Renal cortical epithelial cell (primary cell): Measurements from ENCODE around the gene NRL. TPM values are rescaled to one million over a fixed set of nuclear protein-coding genes. Genes with fewer than 3 reads are reported as not detected.

Experiments
- DNase-seq: peaks from one replicate; pipeline ENCODE4 v3.0.0-alpha.2; 2011; ENCODE audit warnings: low read depth
- total RNA-seq: library from RNA; depleted of rRNA; stranded (reverse); fragments of >200 nt; gene quantifications from 2 replicates; pipeline ENCODE4 v1.2.3, GENCODE V29; 2014

Gene NRL
- total RNA-seq = 1.6 and 2.4 TPM in 2 replicates

DNA sequence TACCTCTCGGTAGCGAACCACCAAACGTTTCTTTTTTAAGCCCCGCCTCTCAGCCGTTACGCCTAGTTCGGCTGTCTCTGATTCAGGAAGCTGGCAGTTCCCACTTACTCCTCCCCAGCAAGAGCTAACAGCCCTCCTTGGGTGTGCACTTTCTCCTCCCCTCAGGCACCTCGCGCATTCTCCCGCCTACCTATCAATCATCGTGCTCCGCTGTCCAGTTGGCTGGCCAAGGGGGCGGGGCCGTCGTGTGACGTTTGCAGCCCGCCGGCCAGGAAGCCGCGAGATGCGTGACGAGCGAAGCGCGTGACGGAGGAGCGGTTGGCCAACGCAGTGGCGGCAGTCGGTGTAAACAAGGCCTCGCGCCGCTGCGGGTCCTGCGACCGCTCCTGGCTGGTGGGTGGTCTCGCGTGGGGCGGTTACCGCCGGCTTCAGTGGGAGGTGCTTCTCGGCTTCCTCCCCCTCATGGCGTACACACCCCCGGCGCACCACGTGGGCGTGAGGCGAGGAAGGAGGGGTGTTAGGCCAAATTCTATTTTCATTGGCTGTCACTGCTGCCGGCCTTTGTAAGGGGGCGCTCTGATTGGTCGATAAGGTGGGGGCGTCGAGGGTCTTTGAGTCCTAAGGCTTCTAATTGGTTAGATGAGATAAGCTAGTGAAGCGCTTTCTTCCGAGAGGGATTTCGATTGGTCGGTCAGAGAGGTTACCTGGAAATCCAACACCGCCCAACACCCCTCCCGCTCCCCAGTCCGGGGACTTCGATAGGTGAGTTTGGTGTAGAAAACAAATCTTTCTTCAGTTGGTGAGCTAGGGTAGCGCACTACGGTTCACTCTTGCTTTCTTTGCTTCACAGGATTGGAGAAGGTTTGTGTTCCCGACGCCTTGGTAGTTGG lies at the start of gene NRL, which contains the start of gene DCAF11:
Gene NRL (minus strand): TSS at position 418 of the 890 bp plus-strand sequence. CDS start 32,101 bp downstream, outside the sequence.
Gene DCAF11 (plus strand): TSS at position 246 of the 890 bp plus-strand sequence. CDS start 818 bp downstream, outside the sequence.
- DNase-seq = peak; percentile 99

DNA sequence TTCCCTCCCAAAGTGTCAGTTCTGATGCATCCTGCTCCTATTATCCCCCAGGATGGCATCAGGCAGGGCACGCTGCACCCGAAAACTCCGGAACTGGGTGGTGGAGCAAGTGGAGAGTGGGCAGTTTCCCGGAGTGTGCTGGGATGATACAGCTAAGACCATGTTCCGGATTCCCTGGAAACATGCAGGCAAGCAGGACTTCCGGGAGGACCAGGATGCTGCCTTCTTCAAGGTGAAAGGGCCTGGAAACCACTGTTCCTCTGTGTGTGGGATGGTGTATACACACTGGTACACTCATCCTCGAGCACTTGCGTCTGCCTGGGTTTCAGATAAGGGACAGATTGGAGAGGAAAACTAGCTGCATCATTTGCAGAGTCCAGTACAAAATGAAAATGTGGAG lies 47.3 kb upstream of the NRL start:
- DNase-seq = no peak

DNA sequence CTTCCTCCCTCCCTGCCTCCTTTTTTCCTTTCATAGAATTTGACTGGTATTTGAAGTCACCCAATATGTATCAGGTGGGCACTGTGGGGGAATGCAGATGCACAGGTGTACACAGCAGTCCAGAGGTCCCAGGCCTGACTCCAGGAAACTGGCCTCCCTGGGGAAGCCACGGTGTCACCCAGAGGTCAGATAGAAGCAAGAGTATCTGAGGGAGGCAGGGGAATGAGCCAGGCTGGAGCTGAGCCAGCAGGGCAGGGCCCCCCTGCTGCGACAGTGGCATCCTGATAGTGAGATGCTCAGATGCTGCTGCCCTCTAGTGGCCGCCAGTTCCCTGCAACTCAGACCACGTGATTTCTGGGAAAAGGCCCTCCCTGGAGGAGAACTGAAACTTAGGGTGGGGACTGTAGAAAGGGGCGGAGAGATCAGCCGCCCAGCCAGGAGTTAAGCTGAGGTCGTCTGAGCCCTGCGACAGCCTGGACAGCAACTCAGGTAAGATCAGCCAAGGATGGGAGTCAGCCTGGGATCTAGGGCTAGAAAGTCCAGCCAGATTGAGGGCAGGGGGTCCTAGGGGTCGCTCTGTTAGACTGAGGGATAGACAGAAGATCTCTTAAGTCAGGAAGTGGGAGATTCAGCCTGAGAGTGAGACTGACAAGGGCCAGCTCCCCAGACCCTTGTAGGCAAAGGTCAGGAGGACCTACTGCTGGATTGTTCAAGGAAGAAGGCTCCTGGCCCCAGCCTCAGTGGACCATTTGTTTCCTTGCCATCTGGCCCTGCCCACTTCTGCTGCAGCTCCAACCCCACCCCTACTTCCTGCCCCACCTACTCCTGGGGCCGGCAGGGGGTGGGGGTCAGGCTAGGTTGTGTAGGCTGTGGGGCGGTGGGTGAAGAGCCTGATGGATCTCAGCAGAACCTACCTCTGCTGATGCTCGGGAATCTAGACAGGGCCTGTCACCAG lies 46.4 kb upstream of the NRL start, which contains the start of gene IRF9:
Gene IRF9 (plus strand): TSS at position 416 of the 955 bp plus-strand sequence. CDS start 880 bp downstream, outside the sequence.
- DNase-seq = peak; percentile 91

DNA sequence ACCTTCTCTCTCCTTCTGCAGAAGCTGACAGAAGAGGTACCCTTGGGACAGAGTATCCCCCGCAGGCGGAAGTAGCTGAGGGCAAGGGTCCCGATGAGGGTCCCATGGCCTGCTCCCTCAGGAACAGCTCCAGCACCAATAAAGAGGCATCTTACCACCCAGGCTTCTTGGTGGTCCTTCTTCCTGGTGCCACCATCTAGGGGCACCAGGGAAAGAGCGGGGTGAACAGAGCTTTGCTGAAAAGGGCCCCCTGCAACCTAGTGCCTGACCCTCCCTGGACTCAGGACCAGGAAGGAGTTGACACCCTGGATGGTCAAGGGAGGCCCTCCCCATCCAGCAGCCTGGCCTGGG lies 45.7 kb upstream of the NRL start:
- no peak for DNase-seq

DNA sequence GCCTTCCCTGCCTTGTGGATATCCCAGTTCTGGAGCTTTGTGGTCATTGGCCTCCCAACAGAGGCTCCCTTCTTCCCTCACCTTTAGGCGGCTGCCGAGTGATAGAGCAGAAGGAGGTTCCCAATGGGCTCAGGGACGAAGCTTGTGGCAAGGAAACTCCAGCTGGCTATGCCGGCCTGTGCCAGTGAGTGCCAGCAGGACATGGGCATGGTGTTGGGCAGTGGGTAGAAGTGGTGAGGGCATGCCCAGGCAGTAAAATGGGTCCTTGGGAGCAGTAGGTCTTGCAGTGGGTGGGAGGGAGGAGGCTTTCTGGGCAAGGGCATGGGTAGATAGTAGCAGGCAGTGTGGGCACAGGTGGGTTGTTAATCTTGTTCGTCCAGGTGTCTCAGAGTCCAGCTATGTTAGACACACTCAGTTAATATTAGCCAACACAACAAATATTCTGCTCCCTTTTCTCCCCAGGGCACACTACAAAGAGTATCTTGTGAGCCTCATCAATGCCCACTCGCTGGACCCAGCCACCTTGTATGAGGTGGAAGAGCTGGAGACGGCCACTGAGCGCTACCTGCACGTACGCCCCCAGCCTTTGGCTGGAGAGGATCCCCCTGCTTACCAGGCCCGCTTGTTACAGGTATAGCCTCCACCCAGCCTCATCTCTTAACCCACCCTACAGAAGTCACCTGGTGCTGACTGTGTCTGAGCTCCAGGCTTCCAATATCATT lies 45.2 kb upstream of the NRL start:
- DNase-seq = no peak

DNA sequence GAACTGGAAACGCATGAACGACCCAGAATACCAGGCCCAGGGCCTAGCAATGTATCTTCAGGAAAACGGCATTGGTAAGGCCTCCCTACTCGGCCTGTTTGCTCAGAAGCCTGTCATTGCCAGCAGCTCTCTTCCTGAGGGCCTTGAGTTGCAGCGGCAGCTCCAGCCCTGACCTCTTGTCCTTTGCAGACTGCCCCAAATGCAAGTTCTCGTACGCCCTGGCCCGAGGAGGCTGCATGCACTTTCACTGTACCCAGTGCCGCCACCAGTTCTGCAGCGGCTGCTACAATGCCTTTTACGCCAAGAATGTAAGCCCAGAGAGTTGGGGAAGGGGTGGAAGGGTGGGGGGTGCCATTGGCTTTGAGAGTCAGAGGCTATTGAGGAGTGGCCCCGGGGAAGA lies 42.6 kb upstream of the NRL start:
- DNase-seq = no peak

DNA sequence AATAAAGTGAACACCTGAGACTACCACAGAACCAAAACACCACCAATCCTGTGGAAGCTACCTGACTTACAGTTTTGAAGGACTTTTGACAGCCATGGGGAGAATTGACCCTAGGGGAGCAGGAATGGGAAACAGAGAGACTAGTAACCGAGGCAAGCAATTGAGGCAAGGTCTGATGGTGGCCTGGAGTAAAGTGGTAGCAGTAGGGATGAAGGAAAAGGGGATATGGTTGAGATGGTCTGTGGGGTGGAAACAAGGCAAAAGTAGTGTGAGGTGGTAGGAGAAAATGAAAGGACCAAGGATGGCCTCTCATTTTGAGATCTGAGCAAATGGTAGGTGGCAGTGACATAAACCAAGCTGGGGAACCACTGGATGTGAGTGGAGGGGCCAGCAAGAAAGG lies 42.1 kb upstream of the NRL start:
- DNase-seq = no peak

DNA sequence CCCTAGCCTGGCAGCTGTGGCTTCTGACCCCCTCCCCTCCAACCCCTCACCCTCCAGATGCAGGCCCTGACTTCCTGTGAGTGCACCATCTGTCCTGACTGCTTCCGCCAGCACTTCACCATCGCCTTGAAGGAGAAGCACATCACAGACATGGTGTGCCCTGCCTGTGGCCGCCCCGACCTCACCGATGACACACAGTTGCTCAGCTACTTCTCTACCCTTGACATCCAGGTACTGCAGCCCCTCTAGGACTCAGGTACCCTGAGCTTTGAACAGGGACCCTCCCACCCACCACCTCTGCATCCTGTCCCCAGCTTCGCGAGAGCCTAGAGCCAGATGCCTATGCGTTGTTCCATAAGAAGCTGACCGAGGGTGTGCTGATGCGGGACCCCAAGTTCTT lies 40.4 kb upstream of the NRL start:
- no peak for DNase-seq

DNA sequence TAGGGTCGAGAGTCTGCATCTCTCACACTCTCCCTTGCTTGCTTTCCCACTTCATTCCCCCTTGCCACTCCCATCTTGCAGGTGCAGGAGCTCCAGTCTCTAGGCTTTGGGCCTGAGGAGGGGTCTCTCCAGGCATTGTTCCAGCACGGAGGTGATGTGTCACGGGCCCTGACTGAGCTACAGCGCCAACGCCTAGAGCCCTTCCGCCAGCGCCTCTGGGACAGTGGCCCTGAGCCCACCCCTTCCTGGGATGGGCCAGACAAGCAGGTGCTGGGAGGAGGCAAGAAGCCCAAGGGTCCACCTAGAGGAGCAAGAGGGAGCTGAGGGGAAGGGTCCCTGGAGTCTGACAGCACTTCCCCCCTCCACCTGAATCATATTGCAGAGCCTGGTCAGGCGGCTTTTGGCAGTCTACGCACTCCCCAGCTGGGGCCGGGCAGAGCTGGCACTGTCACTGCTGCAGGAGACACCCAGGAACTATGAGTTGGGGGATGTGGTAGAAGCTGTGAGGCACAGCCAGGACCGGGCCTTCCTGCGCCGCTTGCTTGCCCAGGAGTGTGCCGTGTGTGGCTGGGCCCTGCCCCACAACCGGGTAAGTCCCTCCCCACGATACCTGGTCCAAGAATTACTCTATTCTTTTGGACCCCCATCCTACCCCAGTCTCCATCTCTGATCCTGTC lies 36.8 kb upstream of the NRL start:
- no peak for DNase-seq

DNA sequence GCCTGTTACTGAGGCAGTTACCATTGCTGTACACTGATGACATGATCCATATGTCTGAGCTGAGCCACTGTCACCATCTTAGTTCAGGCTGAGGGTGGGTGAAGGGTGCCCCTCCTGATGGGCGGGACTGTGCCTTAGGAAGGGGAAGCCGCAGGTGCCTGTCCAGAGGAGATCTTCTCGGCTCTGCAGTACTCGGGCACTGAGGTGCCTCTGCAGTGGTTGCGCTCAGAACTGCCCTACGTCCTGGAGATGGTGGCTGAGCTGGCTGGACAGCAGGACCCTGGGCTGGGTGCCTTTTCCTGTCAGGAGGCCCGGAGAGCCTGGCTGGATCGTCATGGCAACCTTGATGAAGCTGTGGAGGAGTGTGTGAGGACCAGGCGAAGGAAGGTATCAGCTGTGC lies 36.2 kb upstream of the NRL start:
- no peak for DNase-seq

DNA sequence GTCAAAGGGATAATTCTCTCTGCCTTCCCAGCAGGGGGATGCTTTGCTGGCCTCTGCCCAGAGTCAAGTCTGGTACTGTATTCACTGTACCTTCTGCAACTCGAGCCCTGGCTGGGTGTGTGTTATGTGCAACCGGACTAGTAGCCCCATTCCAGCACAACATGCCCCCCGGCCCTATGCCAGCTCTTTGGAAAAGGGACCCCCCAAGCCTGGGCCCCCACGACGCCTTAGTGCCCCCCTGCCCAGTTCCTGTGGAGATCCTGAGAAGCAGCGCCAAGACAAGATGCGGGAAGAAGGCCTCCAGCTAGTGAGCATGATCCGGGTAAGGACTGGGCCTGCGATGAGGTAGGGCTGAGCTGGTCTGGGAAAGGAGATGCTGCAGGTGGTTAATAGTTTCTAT lies 35.8 kb upstream of the NRL start:
- no peak for DNase-seq

DNA sequence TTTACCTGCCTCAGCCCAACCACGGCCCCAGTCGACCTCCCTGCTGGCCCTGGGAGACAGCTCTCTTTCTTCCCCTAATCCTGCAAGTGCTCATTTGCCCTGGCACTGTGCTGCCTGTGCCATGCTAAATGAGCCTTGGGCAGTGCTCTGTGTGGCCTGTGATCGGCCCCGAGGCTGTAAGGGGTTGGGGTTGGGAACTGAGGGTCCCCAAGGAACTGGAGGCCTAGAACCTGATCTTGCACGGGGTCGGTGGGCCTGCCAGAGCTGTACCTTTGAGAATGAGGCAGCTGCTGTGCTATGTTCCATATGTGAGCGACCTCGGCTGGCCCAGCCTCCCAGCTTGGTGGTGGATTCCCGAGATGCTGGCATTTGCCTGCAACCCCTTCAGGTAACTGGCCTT lies 35.3 kb upstream of the NRL start:
- DNase-seq = no peak

DNA sequence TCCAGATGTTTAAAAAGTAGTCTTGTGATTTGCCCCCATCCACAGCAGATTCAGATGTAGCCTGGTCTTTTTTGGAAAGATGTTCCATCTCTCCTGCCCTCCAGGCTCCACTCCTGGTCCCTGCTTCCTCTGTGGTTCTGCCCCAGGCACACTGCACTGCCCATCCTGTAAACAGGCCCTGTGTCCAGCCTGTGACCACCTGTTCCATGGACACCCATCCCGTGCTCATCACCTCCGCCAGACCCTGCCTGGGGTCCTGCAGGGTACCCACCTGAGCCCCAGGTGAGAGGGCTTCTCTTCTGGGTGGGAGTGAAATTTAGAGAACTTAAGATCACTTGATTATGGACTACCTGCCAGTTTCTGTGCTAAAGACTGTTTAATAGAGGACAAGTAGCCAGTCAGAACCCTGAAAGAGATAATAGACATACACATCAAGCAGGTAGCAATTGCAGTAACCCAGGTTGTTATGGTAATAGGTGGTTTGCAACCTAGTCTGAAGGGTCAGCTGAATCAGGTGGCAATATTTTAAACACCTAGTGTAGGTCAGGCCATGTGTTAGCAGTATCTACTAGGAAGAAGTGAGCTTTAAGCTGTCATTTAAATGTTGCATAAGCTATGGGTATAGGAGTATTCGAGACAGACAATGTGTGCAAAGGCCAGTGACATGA lies 34.7 kb upstream of the NRL start:
- DNase-seq = no peak

DNA sequence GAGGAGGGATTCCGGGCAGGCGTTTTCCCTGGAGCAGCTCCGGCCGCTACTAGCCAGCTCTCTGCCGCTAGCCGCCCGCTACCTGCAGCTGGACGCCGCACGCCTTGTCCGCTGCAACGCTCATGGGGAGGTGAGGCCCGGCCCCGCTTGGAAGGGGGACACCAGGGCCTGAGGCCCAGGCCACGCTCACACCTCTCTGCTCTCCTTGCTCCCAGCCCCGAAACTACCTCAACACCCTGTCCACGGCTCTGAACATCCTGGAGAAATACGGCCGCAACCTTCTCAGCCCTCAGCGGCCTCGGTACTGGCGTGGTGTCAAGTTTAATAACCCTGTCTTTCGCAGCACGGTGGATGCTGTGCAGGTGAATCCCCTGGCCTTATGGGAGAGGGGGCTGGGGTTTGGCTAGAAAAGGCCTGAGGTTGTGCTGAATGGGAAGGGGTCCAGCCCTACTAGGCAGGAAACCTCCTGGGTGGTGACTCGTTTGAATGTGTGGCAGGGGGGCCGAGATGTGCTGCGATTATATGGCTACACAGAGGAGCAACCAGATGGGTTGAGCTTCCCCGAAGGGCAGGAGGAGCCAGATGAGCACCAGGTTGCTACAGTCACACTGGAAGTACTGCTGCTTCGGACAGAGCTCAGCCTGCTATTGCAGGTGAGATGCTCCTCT lies 33.1 kb upstream of the NRL start:
- DNase-seq = no peak

DNA sequence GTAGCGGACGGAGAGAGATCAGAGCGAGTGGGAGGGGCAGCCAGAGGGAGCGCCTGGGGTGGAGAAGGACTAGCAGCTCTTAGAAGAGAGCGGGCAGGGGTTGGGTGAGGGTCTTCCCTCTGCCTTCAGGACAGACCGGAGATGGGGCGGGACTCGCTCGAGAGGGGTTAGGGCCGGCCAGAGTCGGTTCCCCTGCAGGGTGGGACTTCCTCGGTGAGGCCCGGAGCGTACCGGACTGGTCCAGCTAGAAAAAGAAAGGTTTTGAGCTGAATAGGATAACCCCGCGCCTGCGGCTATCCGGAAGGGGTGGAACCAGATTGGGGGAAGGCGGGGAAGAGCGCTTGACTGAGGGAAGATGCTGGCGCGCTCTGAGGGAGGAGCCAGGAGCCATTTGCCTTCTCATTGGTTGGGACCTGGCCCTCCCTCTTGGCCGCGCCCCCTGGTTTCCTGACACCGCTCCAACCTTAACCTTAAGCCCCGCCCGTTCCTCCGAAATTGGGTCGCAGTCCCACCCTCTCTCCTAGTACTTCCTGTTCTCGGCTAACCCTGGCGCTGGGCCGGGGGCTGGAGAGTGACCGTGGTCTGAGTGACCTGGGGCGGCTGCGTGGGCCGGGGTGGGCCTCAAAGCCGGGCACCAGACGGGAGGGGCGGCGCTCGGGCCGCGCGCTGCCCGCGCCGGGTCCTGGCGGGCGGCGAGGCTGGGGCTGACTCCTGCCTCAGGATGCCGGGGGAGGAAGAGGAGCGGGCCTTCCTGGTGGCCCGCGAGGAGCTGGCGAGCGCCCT lies 32.4 kb upstream of the NRL start, which contains the start of gene RNF31:
Gene RNF31 (plus strand): TSS at position 521 of the 783 bp plus-strand sequence. CDS start 201 bp downstream, at position 722.
- DNase-seq = peak; percentile 95

DNA sequence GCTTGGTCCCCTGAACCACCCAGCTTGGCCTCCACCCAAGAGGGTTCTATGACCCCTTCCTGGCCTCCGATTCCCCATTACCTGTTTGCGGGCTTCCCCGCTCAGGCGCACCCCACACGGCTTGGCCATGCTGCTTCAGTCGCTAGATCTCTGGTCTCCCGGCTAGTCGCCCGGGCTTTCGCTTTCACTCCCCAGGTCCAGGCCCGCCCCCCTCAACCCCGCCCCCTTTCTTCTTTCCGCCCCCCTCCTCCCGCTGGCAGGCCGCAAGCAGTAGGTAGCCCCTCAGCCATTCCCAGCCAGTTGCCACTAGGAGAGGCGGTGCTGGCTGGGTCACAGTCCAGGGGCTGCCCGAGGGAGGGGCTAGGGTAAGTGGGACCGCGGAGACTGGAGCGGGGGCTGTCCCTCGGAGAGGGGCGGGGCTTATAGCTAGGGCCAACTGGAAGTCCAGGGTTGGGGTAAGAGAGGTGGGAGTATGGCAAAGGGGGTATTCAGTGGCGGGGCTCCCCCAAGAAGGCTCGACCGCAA lies 31.8 kb upstream of the NRL start, which contains the start of gene PSME2:
Gene PSME2 (minus strand): TSS at position 158 of the 525 bp plus-strand sequence. CDS start 29 bp downstream, at position 129.
- DNase-seq = peak; percentile 94

DNA sequence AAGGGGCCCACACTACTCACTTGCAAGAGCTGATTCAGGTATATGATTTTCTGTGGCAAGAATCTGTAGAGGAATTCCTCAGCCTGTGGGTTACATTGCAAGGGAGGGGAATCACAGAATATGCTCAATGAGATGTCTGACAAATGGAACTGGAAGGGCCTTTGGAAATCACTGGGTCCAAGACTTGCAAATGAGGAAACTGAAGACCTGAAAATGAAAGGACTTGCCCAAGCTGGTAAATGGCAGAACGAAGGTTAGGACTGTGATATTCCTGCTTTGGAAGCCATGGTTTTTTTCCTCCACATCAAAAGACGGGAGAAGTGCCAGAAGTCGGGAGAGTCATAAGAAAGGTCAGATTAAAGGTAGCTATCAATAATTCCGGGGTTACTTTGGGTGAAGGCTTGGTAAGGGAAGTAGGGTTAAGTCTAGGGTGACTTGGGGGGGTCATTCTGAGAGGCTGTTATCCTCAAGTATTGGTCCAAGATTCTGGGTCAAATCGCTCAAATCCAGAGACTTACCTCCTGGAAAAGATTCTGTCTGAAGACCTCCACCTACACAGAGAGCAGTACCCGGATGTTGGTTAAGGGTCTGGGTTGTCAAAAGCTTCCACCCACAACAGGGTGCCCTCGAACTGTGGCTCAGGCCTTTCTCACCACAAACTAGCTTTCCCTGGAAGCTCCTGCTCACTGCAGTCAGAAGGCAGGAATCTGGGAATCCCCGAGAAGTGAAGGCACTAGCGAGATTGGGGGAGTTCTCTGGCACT lies 31.1 kb upstream of the NRL start:
- DNase-seq = peak; percentile 76

DNA sequence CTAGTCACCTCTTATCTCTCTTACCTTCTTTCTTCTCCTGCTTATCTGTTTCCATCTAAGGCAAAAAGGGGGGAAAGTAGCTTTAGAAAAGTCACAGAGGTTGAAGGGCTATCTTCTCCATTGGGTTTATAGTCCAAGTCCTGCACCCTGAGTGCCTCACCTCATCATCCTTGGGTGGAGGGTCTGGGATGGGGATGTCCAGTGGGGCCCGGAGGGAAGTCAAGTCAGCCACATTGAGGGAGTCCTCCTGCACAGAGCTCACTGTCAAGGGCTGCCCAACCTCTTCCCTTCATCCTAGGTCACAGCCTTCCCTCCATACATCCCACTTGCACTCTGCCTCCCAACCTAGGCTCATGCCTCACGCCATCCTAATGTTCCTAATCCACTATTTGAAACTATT lies 30.5 kb upstream of the NRL start:
- DNase-seq = no peak
